Caki2 (cell line): ENCODE measurements around the gene WIPF3. TPM values are rescaled to one million over a fixed set of nuclear protein-coding genes. Genes with fewer than 3 reads are reported as not detected.

Source experiments
- DNase-seq: peaks from one replicate; pipeline ENCODE4 v3.0.0-alpha.2; 2015; ENCODE audit warnings: low read depth
- in situ Hi-C: cut with HindIII; loops from 2 replicates; pipeline ENCODE4 v1.10.0; 2016; ENCODE audit warnings: low sequenced_read_pairs, low pct_unique_long_range_greater_than_20kb, mixed read lengths
- total RNA-seq: library from RNA; depleted of rRNA; stranded (reverse); fragments of >200 nt; shearing (Covaris generic); gene quantifications from 2 replicates; pipeline ENCODE4 v1.2.3, GENCODE V29; 2014; ENCODE audit warnings: low replicate concordance; rRNA removed

Gene WIPF3
- total RNA-seq, result 0.27 TPM in 1 of 2 replicates, not detected in the other

- in situ Hi-C loops, result no loop called here
- peak; percentile 37 for DNase-seq
These were observed at the start of gene WIPF3 for GRCh38 chr7:29806208-29806994. WIPF3 (plus strand) TSS chr7:29806508; CDS start chr7:29834725, 28,217 bp downstream.

DNA sequence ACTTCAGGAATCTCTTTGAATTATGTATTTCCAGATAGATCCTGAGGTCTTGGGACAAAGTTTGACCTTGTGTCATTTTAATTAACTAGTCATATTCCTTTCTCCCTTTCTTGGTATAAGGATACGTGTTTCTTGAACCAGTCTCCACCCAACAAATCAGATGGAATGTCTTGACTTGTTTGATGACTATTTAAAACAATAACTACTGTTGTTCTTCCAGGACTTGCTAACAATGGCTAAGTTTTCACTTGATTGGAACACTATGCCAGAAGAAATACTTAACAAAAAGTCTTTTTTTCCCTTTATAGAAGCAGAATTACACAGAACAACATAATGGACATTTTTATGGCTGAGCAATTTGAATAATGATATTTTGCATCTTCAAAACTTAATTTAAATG, 43.0 kb upstream of the WIPF3 start:
- no peak for DNase-seq
- in situ Hi-C loops, result no loop called here

DNA sequence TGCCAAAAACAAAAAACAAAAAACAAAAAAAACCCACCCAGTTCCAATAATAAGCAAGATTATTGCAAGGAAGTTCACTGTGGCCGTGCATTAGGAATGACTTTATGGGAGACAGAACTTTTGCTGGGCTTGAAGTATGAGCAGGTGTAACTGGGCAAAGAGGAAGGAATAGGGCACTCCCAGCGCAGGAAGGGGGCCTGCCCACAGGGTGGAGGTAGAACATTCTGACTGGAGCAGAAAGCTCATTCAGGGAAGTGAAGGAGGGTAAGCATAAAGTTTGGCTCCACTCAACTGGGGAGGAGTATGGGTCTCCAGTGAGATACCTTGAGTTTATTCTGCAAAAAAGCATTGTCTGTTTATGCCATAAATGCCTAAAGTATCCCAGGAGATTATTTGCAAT, 42.1 kb upstream of the WIPF3 start:
- in situ Hi-C loops, result no loop called here

GRCh38 chr7:29765490-29765889, 40.8 kb upstream of the WIPF3 start:
- DNase-seq, result no peak
- in situ Hi-C loops, result no loop called here

More for the DNA sequence above, 42.1 kb upstream of the WIPF3 start:
- no peak for DNase-seq

DNA sequence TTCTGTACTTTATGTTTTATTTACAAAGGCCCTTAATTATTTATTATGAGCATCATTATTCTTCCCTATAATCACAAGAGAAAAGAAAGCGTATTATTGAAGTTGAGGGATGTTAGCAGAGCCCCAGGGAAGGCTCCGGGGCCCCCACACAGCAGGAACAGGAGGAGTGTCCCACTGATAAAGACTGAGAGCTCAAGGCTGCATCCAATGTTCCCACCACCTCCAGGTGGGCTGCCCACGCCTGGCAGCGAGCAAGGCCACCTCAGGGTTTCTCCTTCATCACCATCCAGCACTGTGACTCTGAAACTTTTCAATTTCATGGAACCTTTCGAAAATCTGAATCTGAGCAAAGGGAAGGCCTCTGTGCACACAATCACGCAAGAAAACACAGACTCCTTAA, 35.9 kb upstream of the WIPF3 start:
- no peak for DNase-seq
- in situ Hi-C loops, result no loop called here

- DNase-seq, result no peak
- in situ Hi-C loops, result no loop called here
These were observed 35.1 kb upstream of the WIPF3 start for GRCh38 chr7:29771081-29771816.

DNA sequence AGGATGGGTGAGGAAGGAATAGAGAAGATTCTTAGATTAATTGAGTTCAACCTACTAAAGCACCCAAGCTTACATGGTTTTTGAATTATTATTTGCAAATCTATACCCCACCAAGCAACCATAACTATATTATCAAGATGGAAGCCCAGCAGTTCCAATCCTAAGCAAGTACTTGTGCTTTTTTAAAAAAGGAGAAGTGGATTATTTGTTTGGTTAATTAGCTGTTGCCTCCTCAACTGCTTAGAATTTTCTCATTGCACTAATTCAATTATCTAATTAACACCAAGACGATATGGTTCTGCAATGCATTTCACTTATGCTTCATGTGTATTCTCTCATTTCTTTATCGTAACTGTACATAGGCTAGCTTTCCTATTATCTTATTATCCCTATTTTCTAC, 27.3 kb upstream of the WIPF3 start:
- in situ Hi-C loops, result no loop called here
- DNase-seq, result no peak

GRCh38 chr7:29780346-29780745, 26.0 kb upstream of the WIPF3 start:
- in situ Hi-C loops, result no loop called here
- DNase-seq, result no peak

DNA sequence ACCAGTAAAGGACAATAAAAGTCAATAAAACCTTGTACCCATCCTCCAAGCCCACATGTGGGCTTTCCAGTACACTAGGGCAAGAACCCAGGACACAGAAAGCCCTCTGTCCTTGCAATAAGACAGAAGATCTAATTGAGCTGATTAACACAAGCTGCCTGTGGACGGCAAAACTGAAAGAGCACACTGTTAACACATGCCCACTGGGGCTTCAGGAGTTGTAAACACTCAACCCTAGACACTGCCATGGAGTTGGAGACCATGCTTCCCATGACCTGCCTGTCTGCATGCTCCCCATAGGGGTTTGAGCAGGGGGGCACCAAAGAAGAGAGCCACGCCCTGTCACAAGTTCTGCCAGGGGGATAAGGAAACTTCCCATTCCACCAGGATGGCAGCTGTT, 22.6 kb upstream of the WIPF3 start:
- in situ Hi-C loops, result no loop called here
- no peak for DNase-seq

GRCh38 chr7:29793507-29793906, 12.8 kb upstream of the WIPF3 start:
- in situ Hi-C loops, result no loop called here
- no peak for DNase-seq

- no peak for DNase-seq
- in situ Hi-C loops, result no loop called here
These were observed 11.2 kb upstream of the WIPF3 start for GRCh38 chr7:29794959-29795629.

DNA sequence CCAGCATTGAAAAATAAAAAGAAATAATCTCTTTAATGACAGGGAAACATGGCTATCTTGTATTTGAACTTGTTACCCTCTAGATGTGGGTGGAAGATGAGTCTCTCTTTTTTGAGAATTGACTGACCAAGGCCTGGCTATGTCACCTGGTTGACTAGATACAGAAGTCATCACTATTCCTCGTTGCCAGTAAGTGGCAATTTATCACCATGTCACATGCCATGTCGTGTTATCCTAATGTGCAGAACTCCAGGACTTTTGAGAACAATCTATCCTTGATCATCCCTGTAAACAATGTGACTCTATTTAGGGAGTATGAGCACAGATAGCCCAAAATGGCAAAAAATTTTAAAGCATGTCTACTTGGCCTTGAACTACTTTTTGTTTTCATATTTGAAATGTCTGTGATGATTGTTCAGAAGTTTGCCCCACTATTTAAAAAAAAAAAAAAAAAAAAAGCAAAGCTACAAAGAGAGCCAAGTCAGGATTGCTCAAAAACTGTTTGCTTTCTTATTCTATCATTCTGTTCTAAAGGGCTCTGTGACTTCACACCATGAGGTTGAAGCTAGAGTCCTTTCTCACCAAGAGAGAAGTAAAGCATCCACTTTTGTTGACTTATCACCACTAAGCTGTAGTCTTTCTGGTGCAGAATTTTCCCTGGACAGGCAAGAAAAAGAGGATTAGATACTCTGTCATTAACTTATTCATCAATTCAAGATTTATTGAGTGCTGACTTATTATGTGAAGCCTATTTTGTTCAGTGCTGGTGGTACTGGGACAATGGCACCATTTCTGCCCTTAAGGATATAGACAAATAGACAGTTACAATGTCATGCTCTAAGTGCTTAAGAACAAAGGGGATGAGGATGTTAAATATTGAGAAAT, 10.4 kb upstream of the WIPF3 start:
- in situ Hi-C loops, result no loop called here
- DNase-seq, result no peak

GRCh38 chr7:29797112-29797944, 9.0 kb upstream of the WIPF3 start:
- in situ Hi-C loops, result no loop called here
- DNase-seq, result no peak

DNA sequence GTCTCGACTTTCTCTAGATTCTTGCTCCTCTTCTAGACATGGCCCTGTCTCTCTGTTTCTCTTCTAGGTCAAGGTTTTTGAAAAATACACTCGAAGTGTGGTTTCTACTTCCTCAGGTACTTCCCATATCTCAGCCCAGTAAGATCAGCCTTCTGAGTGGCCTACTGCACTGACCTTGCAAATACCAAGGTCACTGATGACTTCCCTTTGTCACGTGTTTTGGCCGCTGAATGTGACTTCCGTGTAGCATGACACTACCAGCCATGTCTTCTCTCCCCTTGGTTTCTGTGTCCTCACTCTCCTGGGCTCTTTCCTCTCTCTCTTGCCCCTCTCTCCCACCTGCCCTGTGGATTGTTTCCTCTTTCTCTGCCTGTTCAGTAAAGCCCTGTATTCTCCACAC, 7.9 kb upstream of the WIPF3 start:
- in situ Hi-C loops, result no loop called here

DNA sequence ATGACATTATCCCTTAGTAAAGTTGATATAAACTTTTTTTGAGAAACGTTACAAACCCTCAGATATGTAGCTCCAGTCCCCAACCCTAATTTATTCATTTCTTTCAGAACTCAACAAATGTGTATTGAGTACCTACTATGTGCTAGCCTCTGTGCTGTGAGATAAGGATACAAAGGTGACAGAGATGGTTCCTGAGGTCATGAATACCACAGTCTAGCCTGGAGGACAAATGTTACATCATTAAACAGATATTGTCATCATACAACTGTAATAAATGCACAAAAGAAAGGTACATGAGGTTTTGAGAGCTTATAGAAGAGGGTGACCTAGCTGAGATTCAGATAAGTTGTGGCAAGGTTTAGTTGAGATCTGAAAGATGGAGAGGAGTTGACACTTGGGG, 4.4 kb upstream of the WIPF3 start:
- in situ Hi-C loops, result no loop called here
- DNase-seq, result no peak

More for the DNA sequence above, 7.9 kb upstream of the WIPF3 start:
- no peak for DNase-seq

- in situ Hi-C loops, result no loop called here
- DNase-seq, result no peak
These were observed 1.3 kb upstream of the WIPF3 start for GRCh38 chr7:29805031-29805430.

GRCh38 chr7:29805886-29806207, 461 bp upstream of the WIPF3 start:
- in situ Hi-C loops, result no loop called here
- DNase-seq, result no peak
